Measurements from ENCODE around the gene PGGT1B. TPM values are rescaled to one million over a fixed set of nuclear protein-coding genes. Genes with fewer than 3 reads are reported as not detected.

The PGGT1B gene
- total RNA-seq, 1 donor from 2014 or later, result 23.8 TPM

DNA sequence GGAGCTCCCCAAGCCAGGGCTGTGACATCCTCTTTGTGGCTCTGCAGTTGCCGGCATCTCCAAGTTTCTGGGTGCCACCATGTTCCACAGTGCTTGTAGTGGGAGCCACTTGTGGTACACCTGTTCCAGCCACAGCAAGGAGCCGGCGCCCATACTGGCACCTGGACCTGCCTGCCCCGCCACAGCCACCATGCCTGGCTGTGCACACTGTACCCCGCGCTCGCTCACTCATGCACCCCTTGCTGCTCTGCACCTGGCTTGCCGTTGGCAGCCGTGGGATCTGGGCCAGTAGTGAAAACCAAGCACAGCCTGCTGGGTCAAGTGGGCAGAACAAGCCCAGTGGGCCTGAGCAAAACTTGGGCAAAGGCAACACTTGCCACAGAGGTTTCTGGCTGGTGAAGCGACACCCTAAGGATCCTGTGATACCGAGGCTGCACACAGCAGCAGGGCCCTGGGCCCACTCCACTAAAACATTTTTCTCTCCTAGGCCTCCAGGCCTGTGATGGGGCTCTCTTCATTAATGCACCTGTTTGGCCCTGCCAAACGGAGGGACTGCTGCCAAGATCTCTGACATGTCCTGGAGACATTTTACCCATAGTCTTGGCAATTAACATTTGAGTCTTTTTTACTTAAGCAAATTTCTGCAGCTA lies 95.8 kb downstream of the PGGT1B start:
- Histone ChIP-seq H3K4me1 (peaks cover 27% of the 10 kb centered on the region), H3K9me3 (replicated peaks) (no peaks in the 10 kb centered on the region), H3K27me3 (ENCODE audit: low read depth) (peaks cover 86% of the 10 kb centered on the region), H3K36me3 (no peaks in the 10 kb centered on the region), H3K27ac (replicated peaks) (no peak overlapping the region), H3K4me3 (no peak overlapping the region)
- intact Hi-C loops (cut with micrococcal nuclease), result no loop called here
- TF ChIP-seq, protein P1, sequence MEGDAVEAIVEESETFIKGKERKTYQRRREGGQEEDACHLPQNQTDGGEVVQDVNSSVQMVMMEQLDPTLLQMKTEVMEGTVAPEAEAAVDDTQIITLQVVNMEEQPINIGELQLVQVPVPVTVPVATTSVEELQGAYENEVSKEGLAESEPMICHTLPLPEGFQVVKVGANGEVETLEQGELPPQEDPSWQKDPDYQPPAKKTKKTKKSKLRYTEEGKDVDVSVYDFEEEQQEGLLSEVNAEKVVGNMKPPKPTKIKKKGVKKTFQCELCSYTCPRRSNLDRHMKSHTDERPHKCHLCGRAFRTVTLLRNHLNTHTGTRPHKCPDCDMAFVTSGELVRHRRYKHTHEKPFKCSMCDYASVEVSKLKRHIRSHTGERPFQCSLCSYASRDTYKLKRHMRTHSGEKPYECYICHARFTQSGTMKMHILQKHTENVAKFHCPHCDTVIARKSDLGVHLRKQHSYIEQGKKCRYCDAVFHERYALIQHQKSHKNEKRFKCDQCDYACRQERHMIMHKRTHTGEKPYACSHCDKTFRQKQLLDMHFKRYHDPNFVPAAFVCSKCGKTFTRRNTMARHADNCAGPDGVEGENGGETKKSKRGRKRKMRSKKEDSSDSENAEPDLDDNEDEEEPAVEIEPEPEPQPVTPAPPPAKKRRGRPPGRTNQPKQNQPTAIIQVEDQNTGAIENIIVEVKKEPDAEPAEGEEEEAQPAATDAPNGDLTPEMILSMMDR (IDR thresholded peaks at IDR 0.05; ENCODE audit: borderline replicate concordance), result no peak
- DNase-seq, result no peak

- Histone ChIP-seq H3K4me3 (no peak overlapping the region), H3K27ac (replicated peaks) (no peak overlapping the region), H3K9me3 (replicated peaks) (no peaks in the 10 kb centered on the region), H3K27me3 (ENCODE audit: low read depth) (peaks cover 86% of the 10 kb centered on the region), H3K36me3 (no peaks in the 10 kb centered on the region), H3K4me1 (peaks cover 22% of the 10 kb centered on the region)
- DNase-seq, result no peak
- intact Hi-C loops (cut with micrococcal nuclease), result no loop called here
- TF ChIP-seq, protein P1 (IDR thresholded peaks at IDR 0.05; ENCODE audit: borderline replicate concordance), result no peak
Measured at GRCh38 chr5:115165790-115166189, 96.9 kb downstream of the PGGT1B start.

DNA sequence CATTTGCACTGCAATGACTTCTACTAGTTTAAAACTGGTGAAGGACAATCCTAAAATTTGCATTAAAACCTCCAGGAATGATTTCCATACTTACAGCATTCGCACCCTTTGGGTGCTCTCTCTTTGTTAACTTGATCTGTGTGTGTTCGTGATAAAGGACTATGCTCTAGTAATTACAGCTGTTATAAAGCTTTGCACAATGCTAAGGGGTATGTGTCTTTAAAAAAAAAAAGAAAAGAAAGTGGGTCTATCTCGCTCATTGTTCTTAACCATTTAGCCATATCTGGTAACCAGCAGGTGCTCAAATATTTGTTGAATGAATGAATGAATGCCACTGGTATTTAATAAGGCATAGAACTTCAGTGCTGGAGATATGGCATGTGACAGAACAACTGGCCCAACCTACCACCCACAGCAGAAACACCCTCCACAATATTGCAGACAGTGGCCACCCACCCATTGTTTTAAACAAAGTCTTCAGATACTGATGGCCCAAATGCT lies 101.7 kb downstream of the PGGT1B start:
- TF ChIP-seq, protein P1 (IDR thresholded peaks at IDR 0.05; ENCODE audit: borderline replicate concordance), result no peak
- peaks cover 8% of the 10 kb centered on the region for H3K9me3 ChIP-seq (replicated peaks)
- no peak for DNase-seq
- peaks cover 60% of the 10 kb centered on the region for H3K27me3 ChIP-seq (ENCODE audit: low read depth)
- no peaks in the 10 kb centered on the region for H3K36me3 ChIP-seq
- no peak overlapping the region for H3K27ac ChIP-seq (replicated peaks)
- intact Hi-C loops (cut with micrococcal nuclease), result no loop called here
- H3K4me3 ChIP-seq, result no peak overlapping the region
- no peaks in the 10 kb centered on the region for H3K4me1 ChIP-seq

Other genes starting within 250 kb of the PGGT1B start
- gene TRIM36, start 93.0 kb downstream of the PGGT1B start, total RNA-seq, result 0.44 TPM
- gene CCDC112, start 33.8 kb upstream of the PGGT1B start, total RNA-seq, result 5.3 TPM